Peyer's patch (tissue), 4 donors: Measurements from ENCODE around the gene SCRN1.

Experiments
- POLR2A ChIP-seq, 2 donors: fragments of 450-650 bp; IDR thresholded peaks; one replicate each; pipeline ENCODE4 v1.5.1; 2017; ENCODE audit warnings: antibody characterized with exemption in 2 of 2, mild to moderate bottlenecking in 2 of 2, moderate library complexity in 2 of 2
- TF ChIP-seq, protein P1 (sequence below), 6 experiments: fragments of 450-650 bp in 4 of 6; fragments of 200-600 bp in 2 of 6; sonication (generic) in 1 of 6; IDR thresholded peaks; one replicate each; pipeline ENCODE4 v1.5.1; 2017 to 2019; ENCODE audit warnings: antibody characterized with exemption in 6 of 6, mild to moderate bottlenecking in 3 of 6, moderate library complexity in 1 of 6

DNA sequence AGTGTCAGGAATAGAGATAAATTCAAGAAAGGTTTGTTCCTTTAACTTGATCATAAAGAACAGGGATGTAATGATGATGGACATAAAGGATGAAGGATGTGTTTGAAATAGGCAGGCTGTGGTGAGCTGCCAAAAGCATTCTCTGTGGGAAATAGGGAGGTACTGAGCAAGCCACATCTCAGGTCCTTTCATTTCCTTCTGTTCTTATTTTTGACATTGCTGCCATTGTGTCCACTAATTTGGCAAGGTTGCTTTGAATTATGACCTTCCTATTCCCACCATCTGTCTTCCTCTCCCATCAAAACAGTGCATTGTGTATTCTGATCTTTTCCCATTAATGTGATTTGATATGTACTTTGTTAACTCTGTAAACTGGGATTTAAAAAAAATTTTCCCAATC, 9.4 kb downstream of the SCRN1 start:
- TF ChIP-seq, protein P1, sequence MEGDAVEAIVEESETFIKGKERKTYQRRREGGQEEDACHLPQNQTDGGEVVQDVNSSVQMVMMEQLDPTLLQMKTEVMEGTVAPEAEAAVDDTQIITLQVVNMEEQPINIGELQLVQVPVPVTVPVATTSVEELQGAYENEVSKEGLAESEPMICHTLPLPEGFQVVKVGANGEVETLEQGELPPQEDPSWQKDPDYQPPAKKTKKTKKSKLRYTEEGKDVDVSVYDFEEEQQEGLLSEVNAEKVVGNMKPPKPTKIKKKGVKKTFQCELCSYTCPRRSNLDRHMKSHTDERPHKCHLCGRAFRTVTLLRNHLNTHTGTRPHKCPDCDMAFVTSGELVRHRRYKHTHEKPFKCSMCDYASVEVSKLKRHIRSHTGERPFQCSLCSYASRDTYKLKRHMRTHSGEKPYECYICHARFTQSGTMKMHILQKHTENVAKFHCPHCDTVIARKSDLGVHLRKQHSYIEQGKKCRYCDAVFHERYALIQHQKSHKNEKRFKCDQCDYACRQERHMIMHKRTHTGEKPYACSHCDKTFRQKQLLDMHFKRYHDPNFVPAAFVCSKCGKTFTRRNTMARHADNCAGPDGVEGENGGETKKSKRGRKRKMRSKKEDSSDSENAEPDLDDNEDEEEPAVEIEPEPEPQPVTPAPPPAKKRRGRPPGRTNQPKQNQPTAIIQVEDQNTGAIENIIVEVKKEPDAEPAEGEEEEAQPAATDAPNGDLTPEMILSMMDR (IDR thresholded peaks at IDR 0.05): no peak
- no peak for TF ChIP-seq POLR2A (IDR thresholded peaks at IDR 0.05)
